Measurements from ENCODE around the gene PTTG1IP2.

PTTG1IP2 gene

DNA sequence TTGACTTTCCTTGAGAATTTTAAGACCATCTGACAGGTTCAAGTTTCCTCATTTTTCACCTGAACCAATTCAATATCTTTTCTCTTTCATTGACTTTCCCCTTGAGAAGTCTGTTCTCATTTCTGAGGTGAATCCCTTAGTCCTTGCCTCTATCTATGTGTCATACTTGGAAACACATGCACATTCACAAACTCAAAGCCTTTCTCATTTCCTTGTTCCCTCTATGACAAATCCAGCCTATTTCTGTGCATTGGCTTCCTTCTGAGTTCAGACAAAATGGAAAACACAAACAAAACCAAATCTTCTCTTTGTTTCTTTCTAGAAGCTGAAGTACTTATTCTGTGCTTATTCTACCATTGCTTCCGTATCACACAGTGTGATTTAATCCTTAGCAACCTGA, 13.8 kb downstream of the PTTG1IP2 start:
- no peak for DNase-seq (ENCODE audit: low read depth)

DNA sequence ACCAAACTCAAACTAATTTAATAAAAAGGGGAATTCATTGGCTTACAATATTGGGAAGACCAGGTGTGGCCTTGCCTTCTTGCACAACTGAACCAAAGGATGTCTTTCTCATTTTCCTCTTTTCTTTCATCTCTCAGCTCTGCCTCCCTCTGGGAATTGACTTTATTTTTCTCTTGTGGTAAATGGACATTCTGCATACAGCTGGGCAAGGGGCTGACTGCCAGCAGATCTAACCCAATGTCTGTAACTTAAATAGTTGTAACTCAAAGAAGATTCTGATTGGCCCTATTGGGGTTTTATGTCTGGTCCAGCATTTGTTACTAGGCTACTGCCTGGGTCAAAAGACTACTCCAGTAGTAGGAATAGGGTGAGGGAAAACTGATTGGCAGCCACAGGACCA, 15.3 kb downstream of the PTTG1IP2 start:
- DNase-seq (ENCODE audit: low read depth): no peak

DNA sequence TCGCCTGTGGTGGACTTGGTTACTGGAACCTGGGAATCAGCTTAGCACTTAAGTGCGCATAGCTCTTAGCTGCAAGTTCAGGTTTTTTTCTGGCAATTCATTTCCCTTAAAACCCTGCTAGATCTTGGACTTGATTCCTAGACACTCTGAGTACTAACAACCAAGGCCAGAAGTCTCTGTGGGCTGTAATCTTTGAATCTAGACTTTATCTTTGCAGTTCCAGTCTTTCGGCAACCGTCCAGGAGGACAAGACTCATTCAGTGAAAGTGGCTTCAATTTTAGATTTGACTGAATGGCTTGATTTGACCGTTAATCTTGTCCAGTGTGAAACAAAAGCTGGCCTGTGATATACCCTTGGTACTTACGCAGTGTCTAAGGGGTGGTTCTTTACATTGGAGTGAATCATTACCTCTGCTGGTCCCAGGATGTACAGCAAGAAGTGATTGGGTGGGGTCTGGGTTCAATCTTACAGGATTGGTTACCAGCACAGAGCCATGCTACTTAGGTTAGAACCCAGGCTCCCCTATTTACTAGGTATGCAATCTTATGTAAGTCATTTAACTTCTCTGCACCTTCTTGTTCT, 16.4 kb downstream of the PTTG1IP2 start:
- DNase-seq (ENCODE audit: low read depth): no peak

DNA sequence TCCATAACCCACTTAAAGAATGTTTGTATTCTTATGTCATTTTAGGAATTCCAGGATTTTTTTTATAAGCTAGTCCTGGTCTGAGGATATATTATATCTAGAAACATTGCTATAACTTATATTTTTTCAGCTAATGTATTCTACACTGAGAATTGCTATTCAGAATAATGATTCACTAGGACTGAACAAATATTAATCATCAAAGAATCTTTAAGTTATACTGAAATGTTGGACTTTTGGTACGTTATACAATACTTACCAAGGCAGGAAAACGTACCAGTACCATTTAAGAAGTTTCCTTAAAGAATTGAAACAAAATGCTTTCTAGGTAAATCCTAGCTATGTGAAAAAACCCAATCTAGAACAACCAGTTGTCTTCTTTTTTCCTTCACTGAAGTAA, 18.4 kb downstream of the PTTG1IP2 start:
- no peak for DNase-seq (ENCODE audit: low read depth)

DNA sequence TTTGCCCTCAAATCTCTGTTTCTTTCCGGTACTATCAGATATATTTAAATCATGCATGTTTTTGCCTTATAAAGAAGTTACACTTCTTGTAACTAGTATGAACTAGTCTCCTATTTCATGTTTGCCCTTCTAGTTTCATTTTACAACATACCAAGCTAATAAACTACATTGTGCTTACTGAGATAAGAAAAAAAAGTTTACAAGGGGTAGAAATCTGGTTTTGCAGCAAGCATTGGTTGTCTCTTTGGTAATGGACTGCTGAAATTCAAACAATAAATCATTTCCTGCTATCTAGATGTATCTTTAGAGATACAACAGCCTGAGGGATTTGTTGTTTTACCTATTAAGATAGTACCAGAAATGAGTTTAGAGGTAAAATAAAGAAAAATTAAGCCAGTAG, 18.8 kb downstream of the PTTG1IP2 start:
- DNase-seq (ENCODE audit: low read depth): no peak

DNA sequence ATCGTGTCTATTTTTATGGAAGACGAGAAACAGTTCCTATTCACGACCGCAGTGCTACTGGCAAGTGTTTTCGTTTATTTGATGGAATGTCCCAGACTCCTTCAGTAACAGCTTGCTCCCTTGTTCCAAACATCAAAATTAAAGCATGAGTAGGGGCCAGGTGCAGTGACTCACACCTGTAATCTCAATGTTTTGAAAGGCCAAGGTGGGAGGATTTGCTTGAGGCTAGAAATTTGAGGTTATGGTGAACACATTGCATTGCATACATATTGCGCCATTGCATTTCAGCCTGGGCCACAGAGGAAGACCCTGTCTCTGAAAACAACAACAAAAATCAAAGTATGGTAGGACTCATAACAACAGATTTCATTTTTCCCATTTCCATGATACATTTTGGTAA, 22.8 kb downstream of the PTTG1IP2 start:
- DNase-seq (ENCODE audit: low read depth): no peak

DNA sequence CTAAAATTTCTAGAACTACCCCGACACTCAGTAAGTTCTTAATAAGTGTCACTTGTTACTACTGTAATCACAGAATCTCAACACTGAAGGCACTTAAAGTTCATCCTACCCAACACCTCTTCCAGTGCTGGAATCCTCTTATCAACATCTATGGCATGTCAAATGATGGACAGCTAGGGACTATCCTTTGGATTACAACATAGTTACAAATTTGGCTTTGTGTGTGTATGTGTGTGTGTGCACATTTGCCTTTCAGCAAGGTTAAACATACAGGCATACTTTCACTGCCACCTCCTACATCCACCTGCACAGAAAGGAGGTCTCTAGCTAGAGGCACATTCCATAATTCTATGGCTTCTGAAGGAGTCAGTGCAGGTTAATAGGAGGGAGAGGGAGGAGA, 25.8 kb downstream of the PTTG1IP2 start:
- no peak for DNase-seq (ENCODE audit: low read depth)

DNA sequence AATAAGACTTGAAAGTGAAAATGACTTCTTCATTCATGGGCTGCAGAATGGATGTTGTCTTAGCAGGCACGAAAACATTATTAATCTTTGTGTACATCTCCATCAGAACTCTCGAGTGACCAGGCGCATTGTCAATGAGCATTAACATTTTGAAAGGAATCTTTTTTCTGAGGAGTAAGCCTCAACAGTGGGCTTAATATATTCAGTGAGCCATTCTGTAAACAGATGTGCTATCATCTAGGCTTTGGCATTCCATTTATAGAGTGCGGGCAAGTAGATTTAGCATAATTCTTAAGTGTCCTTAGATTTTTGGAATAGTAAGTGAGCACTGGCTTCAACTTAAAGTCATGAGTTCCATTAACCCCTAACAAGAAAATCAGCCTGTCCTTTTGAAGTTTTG, 33.1 kb downstream of the PTTG1IP2 start:
- no peak for DNase-seq (ENCODE audit: low read depth)

DNA sequence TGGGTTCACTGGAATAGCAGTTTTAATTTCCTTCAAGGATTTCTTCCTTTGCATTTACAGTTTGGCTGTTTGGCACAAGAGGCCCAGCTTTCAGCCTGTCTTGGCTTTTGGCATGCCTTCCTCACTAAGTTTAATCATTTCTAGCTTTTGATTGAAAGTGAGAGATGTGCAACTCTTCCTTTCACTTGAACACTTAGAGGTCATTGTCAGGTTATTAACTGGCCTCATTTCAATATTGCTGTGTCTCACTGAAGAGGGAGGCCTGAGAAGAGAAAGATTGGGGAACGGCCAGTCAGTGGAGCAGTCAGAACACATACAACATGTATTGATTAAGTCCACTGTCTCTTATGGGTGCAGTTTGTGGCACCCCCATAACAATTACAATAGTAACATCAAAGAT, 33.9 kb downstream of the PTTG1IP2 start:
- DNase-seq (ENCODE audit: low read depth): no peak

DNA sequence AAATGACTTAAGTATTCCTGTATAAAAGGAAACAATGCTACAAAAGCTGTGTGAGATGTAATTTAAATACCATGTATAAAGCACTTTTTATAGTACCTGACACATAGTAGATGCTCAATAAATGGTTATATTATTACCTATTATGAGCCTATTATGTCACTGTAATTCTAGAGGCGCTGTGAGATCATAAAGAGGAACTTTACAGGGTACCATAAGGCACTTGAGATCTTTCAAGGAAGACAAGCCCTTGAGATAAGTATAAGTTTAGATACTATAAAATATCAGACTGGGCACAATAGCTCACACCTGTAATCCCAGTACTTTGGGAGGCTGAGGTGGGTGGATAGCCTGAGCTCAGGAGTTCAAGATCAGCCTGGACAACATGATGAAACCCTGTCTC, 38.3 kb downstream of the PTTG1IP2 start:
- no peak for DNase-seq (ENCODE audit: low read depth)

DNA sequence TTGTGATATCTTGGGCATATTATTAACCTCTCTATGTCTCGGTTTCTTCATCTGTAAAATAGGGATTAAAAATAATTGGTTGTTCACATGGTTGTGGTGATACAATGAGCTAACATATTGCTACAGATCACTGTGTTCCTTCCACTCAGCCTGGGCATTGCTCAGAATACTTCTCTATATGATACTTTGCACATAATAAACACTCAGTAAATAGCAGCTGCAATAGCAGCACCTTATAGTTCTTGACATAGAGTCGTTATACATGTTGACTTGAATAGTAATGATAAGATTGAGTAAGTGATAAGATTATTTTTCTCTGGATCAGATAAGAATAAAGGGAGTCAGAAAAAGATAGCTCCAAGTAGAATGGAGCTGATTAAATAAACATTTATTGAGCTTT, 42.3 kb downstream of the PTTG1IP2 start:
- no peak for DNase-seq (ENCODE audit: low read depth)

DNA sequence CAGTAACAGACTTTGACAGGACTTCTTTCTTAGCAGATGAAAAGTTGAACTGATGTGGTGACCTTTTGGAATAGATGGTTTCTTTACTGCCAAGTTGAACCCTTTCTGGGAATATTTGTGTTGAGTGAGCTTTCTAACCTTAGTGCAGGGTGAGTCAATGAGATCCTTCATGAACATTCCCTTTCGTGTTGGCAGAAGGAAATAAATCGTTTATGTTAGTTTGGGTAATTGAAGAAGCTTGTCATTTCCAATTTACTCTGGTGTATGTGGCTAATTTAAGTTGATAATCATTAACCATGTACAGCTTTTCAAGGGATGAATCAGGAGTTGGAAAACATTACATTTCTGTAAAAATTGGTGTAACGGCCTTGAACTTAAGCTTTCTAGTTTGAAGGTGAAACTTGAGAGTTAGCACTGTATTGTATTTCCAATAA, 43.4 kb downstream of the PTTG1IP2 start:
- DNase-seq (ENCODE audit: low read depth): no peak

DNA sequence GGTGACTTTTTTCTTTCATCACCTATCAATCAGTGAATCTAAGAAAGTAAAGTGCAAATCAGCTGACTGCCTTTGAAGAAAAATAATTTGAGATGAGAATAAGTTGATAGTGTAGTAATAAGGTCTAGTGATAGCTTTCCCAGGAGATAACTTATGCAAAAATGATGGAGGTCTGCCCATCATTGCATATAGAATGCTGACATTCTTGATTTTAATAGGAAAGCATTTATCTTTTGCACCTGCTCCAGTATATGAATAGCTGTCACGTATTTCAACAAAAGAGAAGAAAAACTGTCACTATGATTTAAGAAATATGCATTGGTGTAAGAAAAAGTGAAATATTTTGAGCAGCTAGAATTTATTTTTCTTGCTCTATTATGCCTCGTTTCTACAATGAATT, 46.8 kb downstream of the PTTG1IP2 start:
- DNase-seq (ENCODE audit: low read depth): no peak

DNA sequence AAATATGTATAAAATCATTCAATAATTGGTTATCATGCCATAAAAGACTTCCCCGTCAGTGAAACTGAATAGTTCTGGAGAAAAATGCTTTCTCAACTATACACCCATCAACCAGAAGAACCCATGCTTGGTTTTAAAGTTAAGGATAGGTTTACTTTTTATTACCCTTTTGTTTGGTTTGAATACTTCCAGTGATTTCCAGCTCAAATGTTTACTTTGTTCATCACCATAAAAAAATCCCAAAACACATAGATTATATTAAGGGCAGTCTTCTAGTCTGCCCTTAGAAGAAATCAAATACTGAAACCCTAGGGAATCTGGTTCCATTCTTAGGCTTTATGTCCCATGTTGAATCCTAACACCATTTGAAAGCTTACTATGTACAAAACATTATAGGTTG, 49.2 kb downstream of the PTTG1IP2 start:
- no peak for DNase-seq (ENCODE audit: low read depth)

DNA sequence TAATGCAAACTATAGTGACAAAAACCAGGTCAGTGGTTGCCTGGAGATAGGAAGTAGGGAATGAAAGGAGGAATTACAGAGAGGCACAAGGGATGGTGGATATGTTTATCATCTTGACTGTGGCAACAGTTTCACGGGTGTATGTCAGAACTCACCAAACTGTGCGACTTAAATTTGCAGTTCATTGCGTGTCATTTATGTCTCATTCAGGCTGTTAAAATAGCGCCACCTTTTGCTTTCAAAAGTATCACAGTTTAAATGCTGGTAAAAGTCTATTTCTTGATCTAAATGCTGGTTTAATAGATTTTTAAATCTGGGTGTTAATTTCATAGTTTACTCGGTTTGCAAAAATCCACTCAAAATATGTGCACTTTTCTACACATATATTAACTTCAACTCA, 51.0 kb downstream of the PTTG1IP2 start:
- no peak for DNase-seq (ENCODE audit: low read depth)

DNA sequence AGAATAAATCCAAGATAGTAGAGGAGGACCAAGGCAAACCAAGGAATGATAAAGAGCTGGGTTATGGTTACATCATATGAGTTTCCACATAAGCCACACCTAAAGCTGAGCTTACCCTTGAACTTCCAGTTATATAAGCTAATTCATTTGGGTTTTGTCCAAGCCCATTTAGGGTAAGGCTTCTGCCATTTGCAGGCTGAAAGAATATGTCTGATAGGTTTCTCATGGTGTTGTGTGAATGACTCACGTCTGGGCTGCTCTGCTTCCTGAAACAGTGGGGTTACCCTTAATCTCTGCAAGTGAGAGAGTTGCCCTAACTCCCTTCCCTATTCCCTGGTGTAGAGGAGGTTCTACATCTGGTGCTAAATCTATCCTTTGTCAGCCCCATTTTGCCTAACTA, 60.8 kb downstream of the PTTG1IP2 start:
- no peak for DNase-seq (ENCODE audit: low read depth)

DNA sequence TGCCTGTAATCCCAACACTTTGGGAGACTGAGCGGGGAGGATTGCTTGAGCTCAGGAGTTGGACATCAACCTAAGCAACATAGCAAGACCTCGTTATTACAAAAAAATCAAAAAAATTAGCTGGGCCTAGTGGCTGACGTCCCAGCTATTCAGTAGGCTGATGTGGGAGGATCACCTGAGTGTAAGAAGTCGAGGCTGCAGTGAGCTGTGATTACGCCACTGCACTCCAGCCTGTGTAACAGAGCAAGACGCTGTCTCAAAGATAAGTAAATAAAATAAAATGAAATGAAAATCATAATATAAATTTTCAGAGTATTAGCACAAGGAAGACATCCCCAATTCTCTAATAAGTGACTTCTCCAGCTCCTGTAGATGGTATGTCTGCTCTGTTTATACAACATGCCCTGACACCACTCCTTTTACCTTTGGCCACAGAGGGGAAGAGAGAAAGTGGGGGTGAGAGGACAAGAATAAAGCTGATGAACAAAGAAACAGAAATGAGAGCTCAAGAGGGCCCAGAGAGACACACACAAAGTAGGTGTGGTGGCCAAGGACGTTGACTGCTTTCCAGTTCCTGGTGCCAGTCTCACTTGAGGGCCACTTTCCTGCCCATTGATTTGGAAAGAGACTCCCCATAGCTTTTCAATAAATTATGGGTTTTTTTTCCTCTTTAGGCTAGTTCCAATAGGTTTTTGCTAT, 62.9 kb downstream of the PTTG1IP2 start:
- no peak for DNase-seq (ENCODE audit: low read depth)

DNA sequence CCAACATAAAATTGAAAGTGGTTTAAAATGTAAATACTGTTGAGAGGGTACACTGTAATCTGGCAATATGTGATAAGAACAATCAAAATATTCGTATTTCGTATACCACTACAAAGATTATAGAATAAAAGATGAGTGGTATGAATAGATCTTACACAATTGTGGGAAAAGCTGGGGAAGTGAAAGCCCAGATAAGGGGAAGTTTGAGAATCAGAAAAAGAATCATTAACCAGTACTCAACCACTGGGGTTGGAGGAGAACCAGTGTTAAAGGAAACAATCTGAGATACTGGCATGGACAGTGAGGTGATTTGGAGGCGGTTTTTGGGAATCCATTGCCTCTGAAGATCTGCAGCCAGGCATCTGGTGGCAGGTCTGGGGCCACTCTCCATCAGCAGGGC, 67.0 kb downstream of the PTTG1IP2 start:
- DNase-seq (ENCODE audit: low read depth): no peak

DNA sequence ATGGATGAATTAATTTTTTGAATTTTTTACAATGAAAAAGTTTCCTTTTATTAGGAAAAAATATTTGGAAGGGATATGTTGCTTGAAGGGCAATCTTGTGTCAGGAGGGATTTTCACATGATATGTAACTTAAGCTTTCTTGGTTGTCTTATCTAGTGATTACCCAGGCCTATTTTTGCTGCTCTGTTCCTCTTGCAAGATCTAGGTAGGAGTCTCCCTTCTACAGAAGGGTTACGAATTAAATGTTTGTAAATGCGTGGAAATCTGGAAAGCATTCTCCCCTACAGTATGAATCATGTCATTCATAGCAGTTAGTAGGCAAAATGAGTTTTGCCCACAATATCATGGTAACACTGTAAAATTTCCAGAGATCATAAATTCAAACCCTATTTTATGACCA, 69.0 kb downstream of the PTTG1IP2 start:
- DNase-seq (ENCODE audit: low read depth): no peak

DNA sequence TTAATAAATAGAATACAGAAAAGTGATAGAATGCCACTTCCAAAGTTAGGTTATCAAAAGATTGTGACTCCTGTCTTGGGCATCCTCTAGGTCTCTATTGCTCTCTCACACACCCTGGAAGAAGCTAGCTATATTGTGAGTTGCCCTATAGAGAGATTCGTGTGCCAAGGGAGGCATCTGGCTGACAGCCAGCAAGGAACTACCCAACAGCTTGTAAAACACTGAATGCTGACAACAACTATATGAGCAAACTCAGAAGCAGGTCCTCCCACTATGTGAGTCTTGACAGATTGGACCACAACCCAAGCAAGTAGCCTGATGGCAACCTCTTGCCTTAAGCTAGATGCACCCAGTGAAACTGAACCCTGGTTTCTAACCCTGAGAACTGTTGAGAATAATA, 71.0 kb downstream of the PTTG1IP2 start:
- DNase-seq (ENCODE audit: low read depth): no peak

DNA sequence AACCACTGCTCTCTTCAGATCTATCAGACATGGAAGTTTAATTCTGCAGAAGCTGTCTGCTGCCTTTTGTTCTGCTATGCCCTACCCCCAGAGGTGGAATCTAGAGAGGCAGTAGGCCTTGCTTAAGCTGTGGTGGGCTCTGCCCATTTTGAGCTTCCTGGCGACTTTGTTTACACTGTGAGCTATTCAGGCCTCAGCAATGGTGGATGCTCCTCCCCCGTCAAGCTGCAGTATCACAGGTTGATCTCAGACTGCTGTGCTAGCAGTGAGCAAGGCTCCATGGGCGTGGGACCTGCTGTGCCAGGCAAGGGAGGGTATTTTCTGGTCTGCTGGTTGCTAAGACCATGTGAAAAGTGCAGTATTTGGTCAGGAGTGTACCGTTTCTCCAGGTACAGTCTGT, 81.6 kb downstream of the PTTG1IP2 start:
- no peak for DNase-seq (ENCODE audit: low read depth)

DNA sequence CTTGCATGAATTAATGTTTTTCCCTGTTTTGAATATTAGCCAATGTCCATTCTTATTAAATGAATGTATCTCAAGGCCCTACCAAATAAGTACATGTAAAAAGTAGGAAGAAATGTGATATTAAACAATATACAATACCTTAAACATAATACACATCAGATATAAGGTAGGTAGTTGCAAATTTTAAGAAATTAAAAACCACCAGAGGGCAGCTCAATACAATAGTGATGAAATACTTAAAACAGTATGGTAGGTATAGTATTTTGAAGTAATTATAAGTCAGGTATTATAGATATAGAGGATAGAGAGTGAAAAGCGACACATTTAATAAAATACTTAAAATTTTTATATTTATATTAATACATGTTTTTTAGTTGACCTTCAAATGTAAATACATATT, 83.1 kb downstream of the PTTG1IP2 start:
- DNase-seq (ENCODE audit: low read depth): no peak

DNA sequence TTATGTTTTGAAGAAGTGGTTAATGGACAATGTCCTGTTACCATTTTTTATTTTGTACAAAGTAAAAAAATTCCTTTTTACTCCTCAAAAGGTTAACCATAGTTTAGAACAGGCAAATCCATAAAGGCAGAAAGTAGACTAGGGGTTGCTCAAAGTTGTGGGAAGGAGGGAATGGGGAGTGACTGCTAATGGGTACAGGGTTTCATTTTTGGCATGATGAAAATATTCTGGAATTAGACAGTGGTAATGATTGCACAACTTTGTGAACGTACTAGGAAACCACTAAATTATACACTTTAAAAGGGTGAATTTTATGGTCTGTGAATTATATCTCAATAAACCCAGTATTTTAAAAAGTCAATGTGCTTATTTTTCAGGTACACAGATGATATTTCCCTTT, 91.3 kb downstream of the PTTG1IP2 start:
- DNase-seq (ENCODE audit: low read depth): no peak
